ENCODE measurements around the gene MBIP.

Gene MBIP

GRCh38 chr14:36294543-36294942, 25.9 kb downstream of the MBIP start:
- Histone ChIP-seq H3K9me3 (ENCODE audit: control insufficient read depth in 2 of 2, low read length in 2 of 2) (no peaks in the 10 kb centered on the region), H3K4me1 (ENCODE audit: control insufficient read depth in 2 of 2, insufficient read depth in 2 of 2, low read length in 2 of 2) (peaks cover 10 to 12% of the 10 kb centered on the region in 2 donors), H3K36me3 (ENCODE audit: control insufficient read depth in 2 of 2, insufficient read depth in 2 of 2, low read length in 2 of 2) (peaks cover 20 to 21% of the 10 kb centered on the region in 2 donors), H3K27ac (ENCODE audit: low read depth in 2 of 2, low read length in 2 of 2) (no peak overlapping the region), H3K9ac (ENCODE audit: low read depth in 1 of 2, low read length in 2 of 2) (no peak overlapping the region), H3K4me3 (ENCODE audit: low read length in 2 of 2) (no peak overlapping the region), H3K27me3 (ENCODE audit: control insufficient read depth in 2 of 2, insufficient read depth in 2 of 2, low read length in 2 of 2) (no peaks in the 10 kb centered on the region)

GRCh38 chr14:36293824-36294223, 26.6 kb downstream of the MBIP start:
- no peak overlapping the region for H3K4me3 ChIP-seq (ENCODE audit: low read length in 2 of 2)
- no peak overlapping the region for H3K27ac ChIP-seq (ENCODE audit: low read depth in 2 of 2, low read length in 2 of 2)
- H3K9me3 ChIP-seq (ENCODE audit: control insufficient read depth in 2 of 2, low read length in 2 of 2), result no peaks in the 10 kb centered on the region
- peaks cover 10 to 12% of the 10 kb centered on the region in 2 donors for H3K4me1 ChIP-seq (ENCODE audit: control insufficient read depth in 2 of 2, insufficient read depth in 2 of 2, low read length in 2 of 2)
- no peak overlapping the region for H3K9ac ChIP-seq (ENCODE audit: low read depth in 1 of 2, low read length in 2 of 2)
- no peaks in the 10 kb centered on the region for H3K27me3 ChIP-seq (ENCODE audit: control insufficient read depth in 2 of 2, insufficient read depth in 2 of 2, low read length in 2 of 2)
- H3K36me3 ChIP-seq (ENCODE audit: control insufficient read depth in 2 of 2, insufficient read depth in 2 of 2, low read length in 2 of 2), result peaks cover 16 to 21% of the 10 kb centered on the region in 2 donors

- Histone ChIP-seq H3K27ac (ENCODE audit: low read depth in 2 of 2, low read length in 2 of 2) (no peak overlapping the region), H3K27me3 (ENCODE audit: control insufficient read depth in 2 of 2, insufficient read depth in 2 of 2, low read length in 2 of 2) (no peaks in the 10 kb centered on the region), H3K9me3 (ENCODE audit: control insufficient read depth in 2 of 2, low read length in 2 of 2) (no peaks in the 10 kb centered on the region), H3K36me3 (ENCODE audit: control insufficient read depth in 2 of 2, insufficient read depth in 2 of 2, low read length in 2 of 2) (no peaks in the 10 kb centered on the region), H3K9ac (ENCODE audit: low read depth in 1 of 2, low read length in 2 of 2) (no peak overlapping the region), H3K4me1 (ENCODE audit: control insufficient read depth in 2 of 2, insufficient read depth in 2 of 2, low read length in 2 of 2) (no peaks in the 10 kb centered on the region), H3K4me3 (ENCODE audit: low read length in 2 of 2) (no peak overlapping the region)
Observed at GRCh38 chr14:36289954-36290353, 30.5 kb downstream of the MBIP start.

GRCh38 chr14:36288496-36288895, 31.9 kb downstream of the MBIP start:
- no peak overlapping the region for H3K4me3 ChIP-seq (ENCODE audit: low read length in 2 of 2)
- H3K36me3 ChIP-seq (ENCODE audit: control insufficient read depth in 2 of 2, insufficient read depth in 2 of 2, low read length in 2 of 2), result no peaks in the 10 kb centered on the region
- H3K9me3 ChIP-seq (ENCODE audit: control insufficient read depth in 2 of 2, low read length in 2 of 2), result no peaks in the 10 kb centered on the region
- no peak overlapping the region for H3K27ac ChIP-seq (ENCODE audit: low read depth in 2 of 2, low read length in 2 of 2)
- no peak overlapping the region for H3K9ac ChIP-seq (ENCODE audit: low read depth in 1 of 2, low read length in 2 of 2)
- H3K4me1 ChIP-seq (ENCODE audit: control insufficient read depth in 2 of 2, insufficient read depth in 2 of 2, low read length in 2 of 2), result no peaks in the 10 kb centered on the region
- H3K27me3 ChIP-seq (ENCODE audit: control insufficient read depth in 2 of 2, insufficient read depth in 2 of 2, low read length in 2 of 2), result no peaks in the 10 kb centered on the region

- H3K36me3 ChIP-seq (ENCODE audit: control insufficient read depth in 2 of 2, insufficient read depth in 2 of 2, low read length in 2 of 2), result no peaks in the 10 kb centered on the region
Observed at GRCh38 chr14:36284971-36285595, 35.4 kb downstream of the MBIP start.

GRCh38 chr14:36281309-36281708, 39.1 kb downstream of the MBIP start:
- Histone ChIP-seq H3K4me1 (ENCODE audit: control insufficient read depth in 2 of 2, insufficient read depth in 2 of 2, low read length in 2 of 2) (no peaks in the 10 kb centered on the region), H3K27me3 (ENCODE audit: control insufficient read depth in 2 of 2, insufficient read depth in 2 of 2, low read length in 2 of 2) (no peaks in the 10 kb centered on the region), H3K4me3 (ENCODE audit: low read length in 2 of 2) (no peak overlapping the region), H3K9ac (ENCODE audit: low read depth in 1 of 2, low read length in 2 of 2) (no peak overlapping the region), H3K36me3 (ENCODE audit: control insufficient read depth in 2 of 2, insufficient read depth in 2 of 2, low read length in 2 of 2) (no peaks in the 10 kb centered on the region), H3K27ac (ENCODE audit: low read depth in 2 of 2, low read length in 2 of 2) (no peak overlapping the region), H3K9me3 (ENCODE audit: control insufficient read depth in 2 of 2, low read length in 2 of 2) (no peaks in the 10 kb centered on the region)

More at GRCh38 chr14:36284971-36285595, 35.4 kb downstream of the MBIP start:
- H3K27me3 ChIP-seq (ENCODE audit: control insufficient read depth in 2 of 2, insufficient read depth in 2 of 2, low read length in 2 of 2), result no peaks in the 10 kb centered on the region
- no peak overlapping the region for H3K9ac ChIP-seq (ENCODE audit: low read depth in 1 of 2, low read length in 2 of 2)
- H3K9me3 ChIP-seq (ENCODE audit: control insufficient read depth in 2 of 2, low read length in 2 of 2), result no peaks in the 10 kb centered on the region
- no peak overlapping the region for H3K4me3 ChIP-seq (ENCODE audit: low read length in 2 of 2)
- no peaks in the 10 kb centered on the region for H3K4me1 ChIP-seq (ENCODE audit: control insufficient read depth in 2 of 2, insufficient read depth in 2 of 2, low read length in 2 of 2)
- H3K27ac ChIP-seq (ENCODE audit: low read depth in 2 of 2, low read length in 2 of 2), result no peak overlapping the region

GRCh38 chr14:36279306-36280190, 40.9 kb downstream of the MBIP start:
- Histone ChIP-seq H3K27ac (ENCODE audit: low read depth in 2 of 2, low read length in 2 of 2) (no peak overlapping the region), H3K27me3 (ENCODE audit: control insufficient read depth in 2 of 2, insufficient read depth in 2 of 2, low read length in 2 of 2) (no peaks in the 10 kb centered on the region), H3K4me1 (ENCODE audit: control insufficient read depth in 2 of 2, insufficient read depth in 2 of 2, low read length in 2 of 2) (no peaks in the 10 kb centered on the region), H3K9me3 (ENCODE audit: control insufficient read depth in 2 of 2, low read length in 2 of 2) (no peaks in the 10 kb centered on the region), H3K4me3 (ENCODE audit: low read length in 2 of 2) (no peak overlapping the region), H3K9ac (ENCODE audit: low read depth in 1 of 2, low read length in 2 of 2) (no peak overlapping the region), H3K36me3 (ENCODE audit: control insufficient read depth in 2 of 2, insufficient read depth in 2 of 2, low read length in 2 of 2) (no peaks in the 10 kb centered on the region)

GRCh38 chr14:36275741-36276140, 44.7 kb downstream of the MBIP start:
- H3K4me3 ChIP-seq (ENCODE audit: low read length in 2 of 2), result no peak overlapping the region
- H3K36me3 ChIP-seq (ENCODE audit: control insufficient read depth in 2 of 2, insufficient read depth in 2 of 2, low read length in 2 of 2), result no peaks in the 10 kb centered on the region
- H3K27ac ChIP-seq (ENCODE audit: low read depth in 2 of 2, low read length in 2 of 2), result no peak overlapping the region
- no peak overlapping the region for H3K9ac ChIP-seq (ENCODE audit: low read depth in 1 of 2, low read length in 2 of 2)
- H3K27me3 ChIP-seq (ENCODE audit: control insufficient read depth in 2 of 2, insufficient read depth in 2 of 2, low read length in 2 of 2), result peaks cover 6 to 10% of the 10 kb centered on the region in 2 donors
- H3K9me3 ChIP-seq (ENCODE audit: control insufficient read depth in 2 of 2, low read length in 2 of 2), result no peaks in the 10 kb centered on the region
- peaks cover 2 to 4% of the 10 kb centered on the region in 2 donors for H3K4me1 ChIP-seq (ENCODE audit: control insufficient read depth in 2 of 2, insufficient read depth in 2 of 2, low read length in 2 of 2)

GRCh38 chr14:36271939-36272907, 48.2 kb downstream of the MBIP start:
- Histone ChIP-seq H3K27me3 (ENCODE audit: control insufficient read depth in 2 of 2, insufficient read depth in 2 of 2, low read length in 2 of 2) (peaks cover 6 to 10% of the 10 kb centered on the region in 2 donors), H3K27ac (ENCODE audit: low read depth in 2 of 2, low read length in 2 of 2) (no peak overlapping the region), H3K9ac (ENCODE audit: low read depth in 1 of 2, low read length in 2 of 2) (no peak overlapping the region), H3K4me3 (ENCODE audit: low read length in 2 of 2) (peak overlapping the region; percentile 69 to 78), H3K4me1 (ENCODE audit: control insufficient read depth in 2 of 2, insufficient read depth in 2 of 2, low read length in 2 of 2) (peaks cover 2 to 4% of the 10 kb centered on the region in 2 donors), H3K36me3 (ENCODE audit: control insufficient read depth in 2 of 2, insufficient read depth in 2 of 2, low read length in 2 of 2) (no peaks in the 10 kb centered on the region), H3K9me3 (ENCODE audit: control insufficient read depth in 2 of 2, low read length in 2 of 2) (no peaks in the 10 kb centered on the region)

All from mucosa of rectum (tissue), 2 donors.